ENCODE measurements around the gene TOMT.
"Not testable (repeated sequence)": the region's sequence is repeated elsewhere in the genome, so short reads cannot be mapped to it uniquely, and the experiment has no call there.

The TOMT gene

GRCh38 chr11:72127923-72128322 is 22.2 kb downstream of the TOMT start:
- DNase-seq: no peak

GRCh38 chr11:72129381-72129780 is 23.7 kb downstream of the TOMT start:
- no peak for DNase-seq

- DNase-seq: no peak
Measured at GRCh38 chr11:72132646-72133045, 26.9 kb downstream of the TOMT start.

GRCh38 chr11:72135473-72135872 is 29.7 kb downstream of the TOMT start, which contains the start of gene FOLR3:
Gene FOLR3 (plus strand): TSS chr11:72135725. CDS start chr11:72135953, 228 bp downstream.
- DNase-seq: not testable (repeated sequence)

- DNase-seq: no peak
Measured at GRCh38 chr11:72135891-72136683, 30.4 kb downstream of the TOMT start.

- DNase-seq: no peak
Measured at GRCh38 chr11:72136684-72137262, 31.0 kb downstream of the TOMT start.

- no peak for DNase-seq
Measured at GRCh38 chr11:72138821-72139390, 33.2 kb downstream of the TOMT start.

GRCh38 chr11:72139500-72139899 is 33.8 kb downstream of the TOMT start:
- no peak for DNase-seq

GRCh38 chr11:72140661-72141060 is 34.9 kb downstream of the TOMT start:
- DNase-seq: no peak

GRCh38 chr11:72141066-72141465 is 35.3 kb downstream of the TOMT start:
- DNase-seq: no peak

- DNase-seq: not testable (repeated sequence)
Measured at GRCh38 chr11:72142086-72142485, 36.4 kb downstream of the TOMT start.

GRCh38 chr11:72142543-72142942 is 36.8 kb downstream of the TOMT start:
- not testable (repeated sequence) for DNase-seq

- no peak for DNase-seq
Measured at GRCh38 chr11:72144807-72145565, 39.3 kb downstream of the TOMT start.

GRCh38 chr11:72146625-72147024 is 40.9 kb downstream of the TOMT start:
- DNase-seq: no peak

- no peak for DNase-seq
Measured at GRCh38 chr11:72150882-72151281, 45.2 kb downstream of the TOMT start.

- not testable (repeated sequence) for DNase-seq
Measured at GRCh38 chr11:72153874-72154273, 48.1 kb downstream of the TOMT start.

GRCh38 chr11:72154816-72155215 is 49.1 kb downstream of the TOMT start:
- DNase-seq: no peak

GRCh38 chr11:72155751-72156150 is 50.0 kb downstream of the TOMT start:
- DNase-seq: no peak

GRCh38 chr11:72157131-72157530 is 51.4 kb downstream of the TOMT start:
- no peak for DNase-seq
